ENCODE measurements around the gene COL18A1.

DNA sequence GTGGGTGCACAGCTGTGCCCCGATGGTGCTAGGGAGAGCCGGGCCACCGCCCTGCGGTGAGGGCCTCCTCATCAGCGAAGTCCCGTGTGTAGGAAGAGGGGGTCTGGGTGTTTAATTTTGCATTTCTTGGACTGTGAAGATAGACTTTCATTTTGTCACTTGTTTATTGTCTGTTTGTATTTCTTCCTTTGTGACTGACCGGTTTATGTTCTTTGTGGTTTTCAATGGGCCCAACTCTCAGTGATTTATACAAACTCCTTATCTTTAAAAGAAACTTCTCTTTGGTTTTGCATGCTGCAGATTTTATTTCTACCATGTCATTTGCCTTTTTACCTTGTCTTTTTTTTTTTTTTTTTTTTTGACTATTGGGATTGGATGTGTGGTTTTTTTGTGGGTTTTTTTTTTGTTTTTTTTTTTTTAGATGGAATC is 65.1 kb downstream of the COL18A1 start:
- TF ChIP-seq CTCF (IDR thresholded peaks at IDR 0.05) (no peak), POLR2A (IDR thresholded peaks at IDR 0.05) (no peak)
